ENCODE results near the gene GALNT2. TPM values are rescaled to one million over a fixed set of nuclear protein-coding genes. Genes with fewer than 3 reads are reported as not detected.

The GALNT2 gene
- total and polyA plus RNA-seq, 2 of the 13 experiments (the other 11 are each of a cell fraction or from before 2014, with no cell fraction given) = 39.3 to 39.6 TPM

DNA sequence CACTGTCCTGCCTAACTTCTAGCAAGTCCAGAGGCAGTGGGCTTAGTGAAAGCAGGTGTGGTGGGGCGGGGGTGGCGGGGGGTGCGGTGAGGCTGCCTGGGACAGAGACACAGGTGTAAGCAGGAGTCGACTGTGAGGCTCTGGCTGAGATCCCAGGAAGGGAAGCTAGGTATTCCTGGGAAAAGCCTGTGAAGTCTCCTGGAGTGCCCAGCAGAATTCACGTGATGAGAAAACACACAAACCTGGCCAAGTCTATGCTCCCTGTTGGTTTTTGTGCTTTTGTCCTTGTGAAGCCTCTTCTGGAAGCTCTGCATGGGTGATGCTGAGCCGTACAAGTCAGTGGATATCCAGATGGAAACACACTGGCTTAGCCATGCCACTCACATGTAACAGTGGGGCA is 5.3 kb downstream of the GALNT2 start (continued):
- TF ChIP-seq ARID4A (CRISPR knock-in tag; IDR thresholded peaks at IDR 0.05; ENCODE audit: borderline replicate concordance) (no peak), POLR2AphosphoS5 (IDR thresholded peaks at IDR 0.05; ENCODE audit: low read depth, low read length) (no peak), ZNF619 (CRISPR knock-in tag; IDR thresholded peaks at IDR 0.05) (no peak), ISL2 (CRISPR knock-in tag; IDR thresholded peaks at IDR 0.05) (no peak)

GRCh38 chr1:230072866-230073265 is 5.8 kb downstream of the GALNT2 start:
- intact Hi-C loops (cut with micrococcal nuclease; ENCODE audit: unreplicated experiment) = no loop called here
- peaks cover 27% of the 10 kb centered on the region; the same call in 1 of the 2 replicates for H4K20me1 ChIP-seq (ENCODE audit: insufficient read depth, low read length)
- no peak overlapping the region for H3K4me2 ChIP-seq (ENCODE audit: low read depth, low read length)
- no peak overlapping the region for H3K27ac ChIP-seq (ENCODE audit: extremely low read length, insufficient read depth, low read length)
- H3K9me3 ChIP-seq (ENCODE audit: low read length) = no peaks in the 10 kb centered on the region
- no peak for TF ChIP-seq DNMT1 (CRISPR knock-in tag; IDR thresholded peaks at IDR 0.05)
- TF ChIP-seq ZNF660 (CRISPR knock-in tag; IDR thresholded peaks at IDR 0.05; ENCODE audit: borderline replicate concordance, low read depth) = no peak
- TF ChIP-seq ZNF547 (CRISPR knock-in tag; IDR thresholded peaks at IDR 0.05) = no peak
- TF ChIP-seq PCBP2 (optimal IDR thresholded peaks at IDR 0.05; ENCODE audit: low read depth, low read length, poor library complexity, severe bottlenecking) = no peak
- TF ChIP-seq, protein P1, sequence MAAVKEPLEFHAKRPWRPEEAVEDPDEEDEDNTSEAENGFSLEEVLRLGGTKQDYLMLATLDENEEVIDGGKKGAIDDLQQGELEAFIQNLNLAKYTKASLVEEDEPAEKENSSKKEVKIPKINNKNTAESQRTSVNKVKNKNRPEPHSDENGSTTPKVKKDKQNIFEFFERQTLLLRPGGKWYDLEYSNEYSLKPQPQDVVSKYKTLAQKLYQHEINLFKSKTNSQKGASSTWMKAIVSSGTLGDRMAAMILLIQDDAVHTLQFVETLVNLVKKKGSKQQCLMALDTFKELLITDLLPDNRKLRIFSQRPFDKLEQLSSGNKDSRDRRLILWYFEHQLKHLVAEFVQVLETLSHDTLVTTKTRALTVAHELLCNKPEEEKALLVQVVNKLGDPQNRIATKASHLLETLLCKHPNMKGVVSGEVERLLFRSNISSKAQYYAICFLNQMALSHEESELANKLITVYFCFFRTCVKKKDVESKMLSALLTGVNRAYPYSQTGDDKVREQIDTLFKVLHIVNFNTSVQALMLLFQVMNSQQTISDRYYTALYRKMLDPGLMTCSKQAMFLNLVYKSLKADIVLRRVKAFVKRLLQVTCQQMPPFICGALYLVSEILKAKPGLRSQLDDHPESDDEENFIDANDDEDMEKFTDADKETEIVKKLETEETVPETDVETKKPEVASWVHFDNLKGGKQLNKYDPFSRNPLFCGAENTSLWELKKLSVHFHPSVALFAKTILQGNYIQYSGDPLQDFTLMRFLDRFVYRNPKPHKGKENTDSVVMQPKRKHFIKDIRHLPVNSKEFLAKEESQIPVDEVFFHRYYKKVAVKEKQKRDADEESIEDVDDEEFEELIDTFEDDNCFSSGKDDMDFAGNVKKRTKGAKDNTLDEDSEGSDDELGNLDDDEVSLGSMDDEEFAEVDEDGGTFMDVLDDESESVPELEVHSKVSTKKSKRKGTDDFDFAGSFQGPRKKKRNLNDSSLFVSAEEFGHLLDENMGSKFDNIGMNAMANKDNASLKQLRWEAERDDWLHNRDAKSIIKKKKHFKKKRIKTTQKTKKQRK (IDR thresholded peaks at IDR 0.05; ENCODE audit: low read length) = no peak
- no peak for TF ChIP-seq FIP1L1 (IDR thresholded peaks at IDR 0.05; ENCODE audit: borderline replicate concordance, insufficient read depth, low read depth, low read length)
- CTCF ChIA-PET (ENCODE audit: low intra/inter-chr PET ratio, low total read pairs) = no interaction called here
- H3K4me1 ChIP-seq (ENCODE audit: insufficient read depth, low read length) = peaks cover 37% of the 10 kb centered on the region
- peaks cover 96% of the 10 kb centered on the region for H3K79me2 ChIP-seq (ENCODE audit: insufficient read depth, low read length)
- WGBS (ENCODE audit: low lambda C conversion rate) = 100% methylated on average over 1 of the region's 1 CpG
- FAIRE-seq (no peak), ATAC-seq (no peak), DNase-seq (ENCODE audit: low spot score) (no peak)
- no peak overlapping the region for H2AFZ ChIP-seq (ENCODE audit: low read length)
- in situ Hi-C loops (cut with HindIII; ENCODE audit: extremely low pct_ligation_motif_present, low pct_unique_long_range_greater_than_20kb) = no loop called here
- BruUV-seq (replicated peaks) = no TSS peak
- POLR2A ChIA-PET = no interaction called here
- no peaks in the 10 kb centered on the region for H3K27me3 ChIP-seq (ENCODE audit: control insufficient read depth in 1 of 2, insufficient read depth in 2 of 2, low read length in 2 of 2)
- H3K4me3 ChIP-seq (replicated peaks in 1 of 3; ENCODE audit: insufficient read depth in 1 of 3, low read depth in 2 of 3, low read length in 3 of 3) = no peak overlapping the region
- H3K9ac ChIP-seq (ENCODE audit: insufficient read depth, low read depth, low read length) = no peak overlapping the region
- H3K36me3 ChIP-seq (replicated peaks in 1 of 2; ENCODE audit: control insufficient read depth in 1 of 2, insufficient read depth in 2 of 2, low read length in 2 of 2) = peaks cover 0 to 9% of the 10 kb centered on the region in 2 experiments; a peak in 2 of 5 replicates

All from HepG2 (cell line).